Stimulated activated CD4-positive, alpha-beta T cell treated with anti-CD3 and anti-CD28 coated beads, TNF-alpha, amount 100 ng/mL, for 4 hours (primary cell): ENCODE results near the gene PTOV1.
A peak's percentile ranks its signal among the peaks of the same experiment; 100 is the strongest.

ENCODE experiments used
- DNase-seq, 3 experiments: peaks; one replicate each; pipeline ENCODE4 v3.0.0-alpha.2; 2020; ENCODE audit warnings: low read depth in 3 of 3

PTOV1 gene

GRCh38 chr19:49888510-49888824, 37.5 kb downstream of the PTOV1 start:
- DNase-seq, result no peak

- no peak for DNase-seq
Observed at GRCh38 chr19:49889038-49889686, 38.2 kb downstream of the PTOV1 start.

GRCh38 chr19:49889687-49890348, 38.9 kb downstream of the PTOV1 start:
- DNase-seq, result peak; percentile 54 to 57 (median 55)

GRCh38 chr19:49890349-49891311, 39.7 kb downstream of the PTOV1 start:
- DNase-seq, result peak; percentile 52 to 64 (median 58)

- DNase-seq, result no peak
Observed at GRCh38 chr19:49891393-49891792, 40.4 kb downstream of the PTOV1 start.

GRCh38 chr19:49892716-49893115, 41.8 kb downstream of the PTOV1 start:
- no peak for DNase-seq

- DNase-seq, result no peak
Observed at GRCh38 chr19:49894011-49894664, 43.2 kb downstream of the PTOV1 start.

- DNase-seq, result no peak
Observed at GRCh38 chr19:49894879-49895565, 44.1 kb downstream of the PTOV1 start.

GRCh38 chr19:49895566-49896297, 44.8 kb downstream of the PTOV1 start:
- DNase-seq, result no peak

- peak in 2 of 3 experiments; percentile 29 to 60 for DNase-seq
Observed at GRCh38 chr19:49896863-49897621, 46.1 kb downstream of the PTOV1 start, which contains the start of gene IL4I1. Gene IL4I1, minus strand, starts transcription at chr19:49896887. Its CDS starts 727 bp downstream, at chr19:49896160.

GRCh38 chr19:49904136-49904535, 53.2 kb downstream of the PTOV1 start:
- DNase-seq, result no peak

GRCh38 chr19:49906879-49907564, 56.1 kb downstream of the PTOV1 start:
- no peak for DNase-seq

- DNase-seq, result no peak
Observed at GRCh38 chr19:49907745-49908446, 56.9 kb downstream of the PTOV1 start.

- DNase-seq, result no peak
Observed at GRCh38 chr19:49908480-49909420, 57.8 kb downstream of the PTOV1 start.

GRCh38 chr19:49910179-49910578, 59.2 kb downstream of the PTOV1 start:
- DNase-seq, result no peak
